ENCODE results near the gene SPDYC. TPM values are rescaled to one million over a fixed set of nuclear protein-coding genes. Genes with fewer than 3 reads are reported as not detected.

Gene SPDYC
- not detected in 2 replicates for total RNA-seq

GRCh38 chr11:65170058-65170534 lies at the start of gene SPDYC:
SPDYC (plus strand) TSS chr11:65170233; CDS start chr11:65171358, 1,125 bp downstream.

GRCh38 chr11:65121865-65122696 lies 48.0 kb upstream of the SPDYC start, which contains the start of the genes FAU and MRPL49:
FAU (minus strand) TSS chr11:65122134; CDS start chr11:65121813, 321 bp downstream.
MRPL49 (plus strand) TSS chr11:65122321; CDS start chr11:65122347, 26 bp downstream.

GRCh38 chr11:65134240-65134951 lies 35.6 kb upstream of the SPDYC start, which contains the start of gene SYVN1:
SYVN1 (minus strand) TSS chr11:65134519; CDS start chr11:65133601, 918 bp downstream.

GRCh38 chr11:65181569-65182257 lies 11.7 kb downstream of the SPDYC start, which contains the start of gene CAPN1:
CAPN1 (plus strand) TSS chr11:65181928; CDS start chr11:65182702, 774 bp downstream.

Small RNAs within 50 kb of the gene (small RNA-seq; reads per million reads assigned to genes)
- gene HIGD1AP10 (not detected), gene PDCL2P2 (not detected), gene RNU2-23P (32.1 reads per million, percentile 97 among the genes with 10 or more reads in this experiment)

Other genes with a start within 250 kb of the SPDYC start
- 10.2 and 16.7 TPM in 2 replicates for gene PPP2R5B, start 245.5 kb upstream of the SPDYC start, total RNA-seq
- not detected in 2 replicates for gene GPHA2, start 234.3 kb upstream of the SPDYC start, total RNA-seq
- not detected in 2 replicates for gene MAJIN, start 198.1 kb upstream of the SPDYC start, total RNA-seq
- not detected in 2 replicates for gene BATF2, start 173.3 kb upstream of the SPDYC start, total RNA-seq
- gene ARL2, start 156.1 kb upstream of the SPDYC start, total RNA-seq: 89.9 and 96.4 TPM in 2 replicates
- 14.1 and 21.4 TPM in 2 replicates for gene SNX15, start 142.8 kb upstream of the SPDYC start, total RNA-seq
- 27.3 and 27.5 TPM in 2 replicates for gene SAC3D1, start 129.0 kb upstream of the SPDYC start, total RNA-seq
- 14.3 and 27.5 TPM in 2 replicates for gene NAALADL1, start 111.7 kb upstream of the SPDYC start, total RNA-seq
- gene CDCA5, start 86.2 kb upstream of the SPDYC start, total RNA-seq: 3.6 and 4.3 TPM in 2 replicates
- gene ZFPL1, start 86.0 kb upstream of the SPDYC start, total RNA-seq: 45.9 and 70.3 TPM in 2 replicates
- gene VPS51, start 74.0 kb upstream of the SPDYC start, total RNA-seq: 196 and 371 TPM in 2 replicates
- gene TM7SF2, start 58.4 kb upstream of the SPDYC start, total RNA-seq: 18.5 and 26.9 TPM in 2 replicates
- gene ZNHIT2, start 52.5 kb upstream of the SPDYC start, total RNA-seq: 12.6 and 14.5 TPM in 2 replicates
- 163 and 287 TPM in 2 replicates for gene FAU, start 48.1 kb upstream of the SPDYC start, total RNA-seq
- 35.7 and 78.1 TPM in 2 replicates for gene MRPL49, start 47.9 kb upstream of the SPDYC start, total RNA-seq
- 20.0 and 53.9 TPM in 2 replicates for gene SYVN1, start 35.7 kb upstream of the SPDYC start, total RNA-seq
- 197 and 486 TPM in 2 replicates for gene CAPN1, start 11.7 kb downstream of the SPDYC start, total RNA-seq
- 5.0 and 6.3 TPM in 2 replicates for gene POLA2, start 91.7 kb downstream of the SPDYC start, total RNA-seq
- 3.1 and 23.2 TPM in 2 replicates for gene CDC42EP2, start 144.6 kb downstream of the SPDYC start, total RNA-seq
- gene DPF2, start 163.6 kb downstream of the SPDYC start, total RNA-seq: 44.5 and 64.8 TPM in 2 replicates
- 0.11 TPM in 1 of 2 replicates, not detected in the other for gene TIGD3, start 184.5 kb downstream of the SPDYC start, total RNA-seq
- 3.8 and 4.3 TPM in 2 replicates for gene SLC25A45, start 212.4 kb downstream of the SPDYC start, total RNA-seq
- 55.3 and 58.9 TPM in 2 replicates for gene FRMD8, start 216.4 kb downstream of the SPDYC start, total RNA-seq

Data from placental epithelial cell (primary cell).